Measurements from ENCODE around the gene KIRREL3.

KIRREL3 gene

GRCh38 chr11:126863294-126863997 lies 137.1 kb downstream of the KIRREL3 start:
- DNase-seq = no peak

- DNase-seq = no peak
Observed at GRCh38 chr11:126862664-126863243, 137.8 kb downstream of the KIRREL3 start.

GRCh38 chr11:126861796-126862459 lies 138.6 kb downstream of the KIRREL3 start:
- DNase-seq = no peak

GRCh38 chr11:126857860-126858808 lies 142.4 kb downstream of the KIRREL3 start:
- no peak for DNase-seq

GRCh38 chr11:126855536-126855935 lies 145.0 kb downstream of the KIRREL3 start:
- no peak for DNase-seq

GRCh38 chr11:126853732-126854131 lies 146.8 kb downstream of the KIRREL3 start:
- no peak for DNase-seq

- no peak for DNase-seq
Observed at GRCh38 chr11:126844789-126845188, 155.8 kb downstream of the KIRREL3 start.

GRCh38 chr11:126843096-126843495 lies 157.5 kb downstream of the KIRREL3 start:
- no peak for DNase-seq

GRCh38 chr11:126841999-126842398 lies 158.6 kb downstream of the KIRREL3 start:
- DNase-seq = no peak

GRCh38 chr11:126840975-126841374 lies 159.6 kb downstream of the KIRREL3 start:
- no peak for DNase-seq

GRCh38 chr11:126840201-126840886 lies 160.2 kb downstream of the KIRREL3 start:
- no peak for DNase-seq

GRCh38 chr11:126839496-126839895 lies 161.1 kb downstream of the KIRREL3 start:
- DNase-seq = no peak

- DNase-seq = no peak
Observed at GRCh38 chr11:126838779-126839178, 161.8 kb downstream of the KIRREL3 start.

- DNase-seq = no peak
Observed at GRCh38 chr11:126837581-126837980, 163.0 kb downstream of the KIRREL3 start.

GRCh38 chr11:126834573-126834972 lies 166.0 kb downstream of the KIRREL3 start:
- DNase-seq = no peak

GRCh38 chr11:126834149-126834548 lies 166.4 kb downstream of the KIRREL3 start:
- no peak for DNase-seq

GRCh38 chr11:126833065-126833464 lies 167.5 kb downstream of the KIRREL3 start:
- no peak for DNase-seq

GRCh38 chr11:126832387-126832786 lies 168.2 kb downstream of the KIRREL3 start:
- no peak for DNase-seq

- DNase-seq = no peak
Observed at GRCh38 chr11:126830216-126830806, 170.3 kb downstream of the KIRREL3 start.

- DNase-seq = no peak
Observed at GRCh38 chr11:126829716-126830115, 170.9 kb downstream of the KIRREL3 start.

GRCh38 chr11:126824035-126824607 lies 176.4 kb downstream of the KIRREL3 start:
- DNase-seq = no peak

- no peak for DNase-seq
Observed at GRCh38 chr11:126823274-126823673, 177.3 kb downstream of the KIRREL3 start.
